Neutrophil (primary cell): ENCODE measurements around the gene CYTH3.
"Not testable (repeated sequence)": the region's sequence is repeated elsewhere in the genome, so short reads cannot be mapped to it uniquely, and the experiment has no call there.

Experiments used
- H3K27ac ChIP-seq: fragments of 200-600 bp; sonication (generic); 2 replicates; pipeline ENCODE4 v1.5.1; 2016; ENCODE audit warnings: mild to moderate bottlenecking, moderate library complexity
- H3K27me3 ChIP-seq: fragments of 200-600 bp; sonication (generic); 2 replicates; pipeline ENCODE4 v1.6.0; 2016; ENCODE audit warnings: mild to moderate bottlenecking
- H3K36me3 ChIP-seq: fragments of 200-600 bp; sonication (generic); 2 replicates; pipeline ENCODE4 v1.5.1; 2017
- H3K4me1 ChIP-seq, 2 experiments: fragments of 200-600 bp in 1 of 2; sonication (generic) in 1 of 2; 1 replicate in 1 of 2; 2 replicates in 1 of 2; pipeline versions ENCODE4 v1.5.1 to v1.6.1; 2013 to 2016; ENCODE audit warnings: low read depth in 1 of 2, low read length in 1 of 2, mild to moderate bottlenecking in 1 of 2, moderate library complexity in 1 of 2; ENCODE audit not compliant: control insufficient read depth in 1 of 2, insufficient read depth in 1 of 2
- H3K4me3 ChIP-seq, 2 experiments: fragments of 200-600 bp in 1 of 2; sonication (generic) in 1 of 2; 1 replicate in 1 of 2; 2 replicates in 1 of 2; pipeline ENCODE4 v1.5.1; 2013 to 2016; ENCODE audit warnings: low read depth in 1 of 2, low read length in 1 of 2, mild to moderate bottlenecking in 1 of 2, moderate library complexity in 1 of 2
- H3K9me3 ChIP-seq: fragments of 200-600 bp; sonication (generic); 2 replicates; pipeline ENCODE4 v1.5.1; 2016
- TF ChIP-seq, protein P1 (sequence below): fragments of 200-600 bp; sonication (generic); IDR thresholded peaks from 2 replicates; pipeline ENCODE4 v1.5.1; 2016; ENCODE audit warnings: antibody characterized with exemption

The CYTH3 gene

DNA sequence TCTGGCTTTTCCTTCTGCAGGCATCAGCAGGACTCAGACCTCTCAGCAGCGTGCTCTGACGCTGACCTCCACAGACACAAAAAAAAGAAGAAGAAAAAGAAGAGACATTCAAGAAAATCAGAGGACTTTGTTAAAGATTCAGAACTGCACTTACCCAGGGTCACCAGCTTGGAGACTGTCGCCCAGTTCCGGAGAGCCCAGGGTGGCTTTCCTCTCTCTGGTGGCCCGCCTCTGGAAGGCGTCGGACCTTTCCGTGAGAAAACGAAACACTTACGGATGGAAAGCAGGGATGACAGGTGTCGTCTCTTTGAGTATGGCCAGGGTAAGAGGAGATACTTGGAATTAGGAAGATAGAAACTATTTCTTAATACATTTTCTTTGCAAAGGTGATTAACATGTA lies 115.7 kb downstream of the CYTH3 start:
- H3K4me3 ChIP-seq, result no peak overlapping the region
- H3K27ac ChIP-seq, result no peak overlapping the region
- H3K9me3 ChIP-seq, result no peaks in the 10 kb centered on the region
- TF ChIP-seq, protein P1, sequence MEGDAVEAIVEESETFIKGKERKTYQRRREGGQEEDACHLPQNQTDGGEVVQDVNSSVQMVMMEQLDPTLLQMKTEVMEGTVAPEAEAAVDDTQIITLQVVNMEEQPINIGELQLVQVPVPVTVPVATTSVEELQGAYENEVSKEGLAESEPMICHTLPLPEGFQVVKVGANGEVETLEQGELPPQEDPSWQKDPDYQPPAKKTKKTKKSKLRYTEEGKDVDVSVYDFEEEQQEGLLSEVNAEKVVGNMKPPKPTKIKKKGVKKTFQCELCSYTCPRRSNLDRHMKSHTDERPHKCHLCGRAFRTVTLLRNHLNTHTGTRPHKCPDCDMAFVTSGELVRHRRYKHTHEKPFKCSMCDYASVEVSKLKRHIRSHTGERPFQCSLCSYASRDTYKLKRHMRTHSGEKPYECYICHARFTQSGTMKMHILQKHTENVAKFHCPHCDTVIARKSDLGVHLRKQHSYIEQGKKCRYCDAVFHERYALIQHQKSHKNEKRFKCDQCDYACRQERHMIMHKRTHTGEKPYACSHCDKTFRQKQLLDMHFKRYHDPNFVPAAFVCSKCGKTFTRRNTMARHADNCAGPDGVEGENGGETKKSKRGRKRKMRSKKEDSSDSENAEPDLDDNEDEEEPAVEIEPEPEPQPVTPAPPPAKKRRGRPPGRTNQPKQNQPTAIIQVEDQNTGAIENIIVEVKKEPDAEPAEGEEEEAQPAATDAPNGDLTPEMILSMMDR, result no peak
- H3K27me3 ChIP-seq, result no peaks in the 10 kb centered on the region
- peaks cover 96% of the 10 kb centered on the region for H3K36me3 ChIP-seq
- no peaks in the 10 kb centered on the region for H3K4me1 ChIP-seq

GRCh38 chr7:6155596-6155995 lies 116.8 kb downstream of the CYTH3 start:
- Histone ChIP-seq H3K4me1 (no peaks in the 10 kb centered on the region), H3K36me3 (peaks cover 96% of the 10 kb centered on the region), H3K4me3 (no peak overlapping the region), H3K9me3 (no peaks in the 10 kb centered on the region), H3K27ac (no peak overlapping the region), H3K27me3 (no peaks in the 10 kb centered on the region)
- TF ChIP-seq, protein P1, result no peak

- Histone ChIP-seq H3K27ac (no peak overlapping the region), H3K4me1 (no peaks in the 10 kb centered on the region), H3K27me3 (no peaks in the 10 kb centered on the region), H3K9me3 (no peaks in the 10 kb centered on the region), H3K36me3 (peaks cover 98% of the 10 kb centered on the region), H3K4me3 (no peak overlapping the region)
- TF ChIP-seq, protein P1, result no peak
Measured at GRCh38 chr7:6154542-6155404, 117.7 kb downstream of the CYTH3 start.

DNA sequence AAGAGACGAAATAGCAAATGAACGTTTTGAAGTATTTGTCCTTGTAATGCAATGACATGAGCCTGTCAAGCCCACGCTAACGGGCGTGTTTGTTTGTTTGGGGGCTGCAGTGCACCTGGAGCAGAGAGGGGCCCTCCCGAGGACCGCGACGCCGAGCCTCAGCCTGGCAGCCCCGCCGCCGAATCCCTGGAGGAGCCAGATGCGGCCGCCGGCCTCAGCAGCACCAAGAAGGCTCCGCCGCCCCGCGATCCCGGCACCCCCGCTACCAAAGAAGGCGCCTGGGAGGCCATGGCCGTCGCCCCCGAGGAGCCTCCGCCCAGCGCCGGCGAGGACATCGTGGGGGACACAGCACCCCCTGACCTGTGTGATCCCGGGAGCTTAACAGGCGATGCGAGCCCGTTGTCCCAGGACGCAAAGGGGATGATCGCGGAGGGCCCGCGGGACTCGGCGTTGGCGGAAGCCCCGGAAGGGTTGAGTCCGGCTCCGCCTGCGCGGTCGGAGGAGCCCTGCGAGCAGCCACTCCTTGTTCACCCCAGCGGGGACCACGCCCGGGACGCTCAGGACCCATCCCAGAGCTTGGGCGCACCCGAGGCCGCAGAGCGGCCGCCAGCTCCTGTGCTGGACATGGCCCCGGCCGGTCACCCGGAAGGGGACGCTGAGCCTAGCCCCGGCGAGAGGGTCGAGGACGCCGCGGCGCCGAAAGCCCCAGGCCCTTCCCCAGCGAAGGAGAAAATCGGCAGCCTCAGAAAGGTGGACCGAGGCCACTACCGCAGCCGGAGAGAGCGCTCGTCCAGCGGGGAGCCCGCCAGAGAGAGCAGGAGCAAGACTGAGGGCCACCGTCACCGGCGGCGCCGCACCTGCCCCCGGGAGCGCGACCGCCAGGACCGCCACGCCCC lies 118.5 kb downstream of the CYTH3 start:
- Histone ChIP-seq H3K9me3 (no peaks in the 10 kb centered on the region), H3K36me3 (peaks cover 98% of the 10 kb centered on the region), H3K4me1 (no peaks in the 10 kb centered on the region), H3K27ac (no peak overlapping the region), H3K27me3 (no peaks in the 10 kb centered on the region), H3K4me3 (no peak overlapping the region)
- TF ChIP-seq, protein P1, result no peak

- H3K36me3 ChIP-seq, result peaks cover 98% of the 10 kb centered on the region
- no peak overlapping the region for H3K27ac ChIP-seq
- no peaks in the 10 kb centered on the region for H3K9me3 ChIP-seq
- TF ChIP-seq, protein P1, result no peak
- H3K4me3 ChIP-seq, result no peak overlapping the region
- no peaks in the 10 kb centered on the region for H3K4me1 ChIP-seq
- no peaks in the 10 kb centered on the region for H3K27me3 ChIP-seq
Measured at GRCh38 chr7:6151994-6152735, 120.3 kb downstream of the CYTH3 start.

- H3K36me3 ChIP-seq, result peaks cover 98% of the 10 kb centered on the region
Measured at GRCh38 chr7:6151527-6151926, 120.9 kb downstream of the CYTH3 start.

More at GRCh38 chr7:6151527-6151926, 120.9 kb downstream of the CYTH3 start:
- not testable (repeated sequence) for H3K4me3 ChIP-seq, H3K27ac ChIP-seq, H3K27me3 ChIP-seq, H3K4me1 ChIP-seq, H3K9me3 ChIP-seq
